ENCODE results near the gene ACIN1.

- TF ChIP-seq CTCF (IDR thresholded peaks at IDR 0.05 in 8 of 11, conservative IDR thresholded peaks at IDR 0.05 in 3 of 11) (no peak), POLR2AphosphoS5 (IDR thresholded peaks at IDR 0.05) (no peak)
Measured at GRCh38 chr14:23063601-23064000, 31.3 kb downstream of the ACIN1 start.

All from spleen (tissue), 7 donors.